HG03159 (cell line): ENCODE results near the gene SETD5.
A peak's percentile ranks its signal among the peaks of the same experiment; 100 is the strongest.

ENCODE experiments used
- ATAC-seq: cut with Tn5 transposase; IDR thresholded peaks from one replicate; pipeline ENCODE4 v1.9.1; 2021; ENCODE audit warnings: mild to moderate bottlenecking, moderate library complexity; ENCODE audit not compliant: unreplicated experiment

Gene SETD5

DNA sequence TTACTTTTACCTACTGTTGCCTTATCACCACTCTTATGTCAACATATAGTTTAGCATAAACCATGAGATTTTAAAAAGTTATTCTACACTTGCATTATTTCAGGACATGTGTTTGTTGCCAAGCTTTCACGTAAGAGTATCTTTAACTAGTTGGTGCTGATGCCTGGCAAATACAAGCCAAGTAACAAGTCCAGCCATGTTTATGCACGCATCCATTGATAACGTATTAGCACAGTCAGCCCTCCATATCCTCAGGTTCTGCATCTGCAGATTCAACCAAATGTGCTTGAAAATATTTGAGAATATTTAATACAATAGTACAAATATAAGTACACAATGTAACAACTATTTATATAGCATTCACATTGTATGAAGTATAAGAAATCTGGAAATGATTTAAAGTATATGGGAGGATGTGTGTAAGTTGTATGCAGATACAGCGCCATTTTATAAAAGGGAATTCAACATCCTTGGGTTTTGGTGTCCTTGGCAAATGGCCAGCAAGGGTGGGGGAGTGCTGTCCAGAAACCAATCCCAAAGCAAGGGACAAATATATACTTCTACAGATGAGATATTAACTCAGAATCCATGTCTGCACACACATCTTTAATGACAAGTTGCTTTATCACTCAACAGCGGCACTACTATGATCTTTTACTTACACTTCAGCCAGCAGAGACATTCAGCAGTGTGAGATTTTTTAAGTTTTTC lies 8.7 kb upstream of the SETD5 start:
- no peak for ATAC-seq

DNA sequence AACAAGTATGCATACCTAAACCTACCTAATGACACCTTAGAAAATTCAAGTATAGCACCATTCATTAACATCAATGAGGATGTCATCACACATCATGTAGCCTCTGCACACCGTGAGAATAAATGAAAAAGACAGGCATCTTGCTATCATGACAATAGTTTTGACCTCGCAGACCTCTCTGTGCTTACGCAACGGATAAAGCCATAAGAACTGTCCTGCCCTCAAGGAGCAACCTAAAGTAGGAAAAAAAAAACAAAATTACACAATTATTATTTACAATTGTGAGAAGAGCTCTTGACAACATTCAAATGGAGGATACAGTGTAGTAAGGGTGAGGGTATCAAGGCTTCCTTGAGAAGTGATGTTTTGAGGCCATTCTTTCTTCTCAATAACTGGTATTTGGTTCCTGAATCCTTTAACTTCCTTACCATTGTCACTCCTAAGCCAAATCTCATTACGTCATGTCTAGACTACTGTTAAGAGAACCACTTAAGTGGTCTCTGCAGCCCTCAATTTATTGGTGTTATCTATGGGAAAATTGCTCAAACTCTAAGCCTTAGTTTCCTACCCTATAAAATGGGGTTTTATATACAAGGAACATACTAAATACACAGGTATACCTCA lies 7.0 kb upstream of the SETD5 start:
- no peak for ATAC-seq

DNA sequence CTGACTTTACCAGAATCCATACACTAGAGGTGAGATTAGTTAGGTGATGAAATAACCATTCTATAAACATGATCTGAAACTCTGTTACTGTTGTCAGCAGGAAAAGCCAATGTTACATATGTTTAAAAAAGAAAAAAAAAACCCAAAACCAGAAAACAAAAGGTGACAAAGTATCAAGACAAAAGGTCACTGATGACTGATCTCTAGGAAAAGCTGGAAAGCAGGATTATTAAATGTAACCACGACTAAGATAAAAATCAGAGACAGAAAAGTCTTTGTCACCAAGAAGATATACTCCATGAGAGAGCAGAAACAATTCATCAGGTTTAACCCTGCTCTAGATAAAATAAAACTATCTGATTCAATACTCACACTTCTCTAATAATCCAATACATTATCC lies 5.4 kb upstream of the SETD5 start:
- no peak for ATAC-seq

DNA sequence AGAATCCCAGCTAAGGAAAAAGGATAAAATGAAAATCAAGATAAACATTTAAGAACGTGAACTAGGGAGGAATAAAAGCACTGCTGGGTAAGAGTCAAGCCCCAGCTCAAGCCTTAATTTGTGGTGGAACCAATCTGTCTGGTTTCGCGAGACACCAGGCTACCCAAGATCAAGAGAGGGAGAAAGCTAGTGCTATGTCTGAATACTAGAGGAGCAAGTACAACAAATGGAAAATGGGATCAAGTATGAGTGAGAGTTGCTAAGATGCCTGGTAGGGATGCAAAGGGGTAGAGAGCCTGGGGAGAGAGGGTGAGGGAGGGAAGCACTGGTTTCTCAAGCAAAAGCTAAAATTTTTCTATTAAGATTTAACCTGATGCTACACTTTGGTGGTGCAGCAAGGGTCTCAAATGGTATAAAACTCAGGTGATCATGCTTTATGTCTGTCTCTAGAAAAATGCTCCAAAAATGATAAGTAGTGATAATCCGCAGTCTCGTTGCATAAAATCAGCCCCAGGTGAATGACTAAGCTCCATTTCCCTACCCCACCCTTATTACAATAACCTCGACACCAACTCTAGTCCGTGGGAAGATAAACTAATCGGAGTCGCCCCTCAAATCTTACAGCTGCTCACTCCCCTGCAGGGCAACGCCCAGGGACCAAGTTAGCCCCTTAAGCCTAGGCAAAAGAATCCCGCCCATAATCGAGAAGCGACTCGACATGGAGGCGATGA lies 1.7 kb upstream of the SETD5 start:
- no peak for ATAC-seq

DNA sequence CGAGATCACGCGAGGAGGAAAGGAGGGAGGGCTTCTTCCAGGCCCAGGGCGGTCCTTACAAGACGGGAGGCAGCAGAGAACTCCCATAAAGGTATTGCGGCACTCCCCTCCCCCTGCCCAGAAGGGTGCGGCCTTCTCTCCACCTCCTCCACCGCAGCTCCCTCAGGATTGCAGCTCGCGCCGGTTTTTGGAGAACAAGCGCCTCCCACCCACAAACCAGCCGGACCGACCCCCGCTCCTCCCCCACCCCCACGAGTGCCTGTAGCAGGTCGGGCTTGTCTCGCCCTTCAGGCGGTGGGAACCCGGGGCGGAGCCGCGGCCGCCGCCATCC lies 1.1 kb upstream of the SETD5 start:
- peak; percentile 26 for ATAC-seq

DNA sequence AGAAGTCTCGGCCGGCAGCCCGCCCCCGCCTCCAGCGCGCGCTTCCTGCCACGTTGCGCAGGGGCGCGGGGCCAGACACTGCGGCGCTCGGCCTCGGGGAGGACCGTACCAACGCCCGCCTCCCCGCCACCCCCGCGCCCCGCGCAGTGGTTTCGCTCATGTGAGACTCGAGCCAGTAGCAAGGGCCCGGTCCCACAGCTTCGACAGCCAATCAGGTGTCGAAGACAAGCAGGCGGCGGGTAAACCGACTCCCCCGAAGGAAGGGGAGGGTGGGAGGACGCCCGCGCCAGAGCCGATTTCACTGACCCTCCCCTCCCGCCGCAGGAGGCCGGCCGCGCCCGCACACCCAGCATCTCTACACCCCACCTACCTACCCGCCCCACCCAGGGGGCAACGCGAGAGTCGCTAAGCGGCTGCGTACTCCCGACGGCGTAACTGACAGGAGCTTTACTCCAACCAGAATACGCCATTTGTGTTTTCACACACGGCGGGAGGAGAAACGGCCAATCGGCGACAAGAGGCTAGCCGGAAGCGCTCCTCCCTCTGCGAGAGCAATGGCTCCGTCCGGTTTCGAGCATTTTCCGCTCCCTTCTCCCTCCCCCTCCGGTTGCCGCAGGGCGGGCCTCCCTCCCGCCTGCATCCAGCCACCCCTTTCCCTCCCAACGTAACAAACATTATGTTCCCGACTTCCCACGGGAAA lies 633 bp upstream of the SETD5 start:
- peak; percentile 70 for ATAC-seq

DNA sequence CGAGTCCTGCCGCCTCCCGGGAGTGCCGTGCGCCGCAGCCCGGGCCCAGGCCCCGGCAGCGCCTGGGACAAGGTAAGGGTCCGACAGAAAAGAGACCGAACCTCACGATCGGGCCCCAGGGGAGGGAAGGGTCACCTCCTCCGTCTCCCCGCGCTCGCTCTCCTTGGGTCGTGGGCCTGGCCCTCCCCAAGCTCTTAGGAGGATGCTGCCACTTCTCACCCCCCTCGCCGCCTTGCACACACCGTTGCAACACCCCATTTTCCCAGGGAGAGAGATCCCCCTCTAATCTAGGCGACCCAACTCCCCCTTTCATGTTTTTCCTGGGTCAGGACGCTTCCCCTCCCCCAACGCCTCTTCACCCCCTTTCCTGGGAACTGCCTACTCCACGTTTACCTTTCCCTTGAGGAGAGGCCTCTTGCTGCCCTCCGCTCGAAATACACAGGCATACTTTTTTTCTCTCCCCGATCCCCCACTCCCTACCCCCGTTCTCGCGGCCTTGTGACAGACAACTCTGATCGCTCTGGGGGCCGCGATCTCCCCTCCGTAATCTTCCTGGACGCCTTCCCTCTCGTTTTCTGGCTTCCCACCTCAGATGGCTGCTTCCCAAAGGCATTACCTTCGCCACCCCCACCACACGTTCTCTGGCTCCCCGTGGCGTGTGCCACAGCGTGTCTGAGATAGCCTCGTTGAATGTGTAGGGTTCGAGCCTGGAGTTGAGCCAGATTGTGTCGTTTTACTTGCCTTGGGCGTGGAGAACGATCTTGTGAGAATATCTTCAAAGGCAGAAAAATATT lies 688 bp downstream of the SETD5 start:
- ATAC-seq, result no peak

DNA sequence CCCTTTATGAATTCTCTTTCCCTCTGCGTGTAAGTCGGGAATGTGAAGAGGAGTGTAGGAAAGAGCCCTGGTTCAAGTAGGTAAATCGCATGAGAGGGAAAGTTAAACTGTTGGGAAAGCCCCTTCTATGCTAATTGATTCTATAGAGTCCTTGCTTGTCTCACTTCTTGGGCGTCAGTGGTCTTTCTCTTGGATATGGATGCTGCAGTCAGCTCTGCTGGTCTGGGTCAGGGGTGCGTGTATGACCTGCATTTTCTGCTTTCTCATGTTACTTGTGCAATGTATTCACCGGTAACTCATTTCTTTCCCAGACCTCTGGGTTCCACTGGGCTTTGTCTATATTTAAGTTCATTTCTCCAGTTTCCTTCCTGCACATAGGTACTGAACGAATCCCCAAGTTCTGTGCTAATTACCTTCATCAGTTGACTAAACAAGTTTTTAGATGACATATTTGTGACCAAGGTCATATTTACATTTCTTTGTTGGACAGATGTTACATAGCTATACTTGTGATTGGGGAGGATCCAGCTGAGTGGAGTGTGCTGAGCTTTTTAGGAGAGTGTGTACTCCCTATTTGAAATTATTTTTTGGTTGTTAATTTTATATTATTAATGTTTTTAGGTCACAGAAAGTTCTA lies 1.4 kb downstream of the SETD5 start:
- ATAC-seq, result no peak

DNA sequence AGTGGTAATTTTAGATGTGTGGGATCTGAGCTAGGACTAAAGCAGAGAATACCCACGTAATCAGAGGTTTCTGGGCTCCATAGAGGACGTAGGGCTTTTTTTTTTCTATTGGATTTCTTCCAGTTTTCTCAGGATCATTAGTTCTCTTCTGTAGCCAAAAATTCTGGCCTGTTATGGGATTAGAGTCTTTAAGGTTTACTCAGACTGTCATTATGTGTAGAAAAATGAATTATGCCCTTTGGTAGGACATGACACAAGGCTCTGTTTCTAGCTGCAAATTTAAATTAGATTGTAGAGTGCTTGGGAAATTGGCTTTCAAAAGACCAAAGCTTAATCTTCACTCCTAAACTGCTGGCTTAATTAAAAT lies 1.9 kb downstream of the SETD5 start:
- ATAC-seq, result no peak

DNA sequence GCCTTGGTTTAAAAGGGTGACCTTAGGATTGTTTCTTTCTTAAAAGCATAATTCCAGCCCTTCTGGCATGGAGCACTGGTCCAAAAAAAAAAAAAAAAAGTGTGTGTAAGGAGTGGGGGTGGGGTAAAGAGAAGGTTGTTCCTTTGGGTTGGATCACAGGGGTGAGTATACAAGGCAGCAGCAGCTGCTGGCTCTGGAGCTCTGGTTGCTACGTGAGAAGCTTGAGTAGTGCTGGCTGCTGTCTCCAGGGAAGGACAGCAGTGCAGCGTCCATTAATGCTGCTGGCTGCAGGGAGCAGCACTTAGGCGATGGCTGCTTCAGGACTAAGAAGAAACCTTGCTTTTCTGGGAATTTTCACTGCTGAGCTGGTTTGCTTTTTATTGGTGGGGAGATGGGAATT lies 2.3 kb downstream of the SETD5 start:
- no peak for ATAC-seq

DNA sequence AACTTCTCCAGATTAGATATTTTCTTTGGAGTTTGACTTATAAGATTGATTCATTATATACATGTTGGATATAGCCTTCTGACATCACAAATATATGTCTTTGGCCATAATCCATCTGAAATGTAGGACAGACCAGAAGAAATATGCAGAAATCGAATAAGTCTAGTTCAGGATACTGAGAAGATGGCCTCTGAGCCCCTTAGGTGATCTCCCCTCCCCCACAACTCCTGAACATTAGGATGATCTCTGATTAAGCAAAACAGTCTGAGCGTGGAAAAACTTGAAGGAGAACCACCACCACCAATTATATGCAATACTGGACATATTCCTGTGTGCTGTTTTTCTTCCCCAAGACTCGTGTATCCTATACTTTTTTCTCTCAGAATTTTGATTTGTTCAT lies 3.2 kb downstream of the SETD5 start:
- ATAC-seq, result no peak

DNA sequence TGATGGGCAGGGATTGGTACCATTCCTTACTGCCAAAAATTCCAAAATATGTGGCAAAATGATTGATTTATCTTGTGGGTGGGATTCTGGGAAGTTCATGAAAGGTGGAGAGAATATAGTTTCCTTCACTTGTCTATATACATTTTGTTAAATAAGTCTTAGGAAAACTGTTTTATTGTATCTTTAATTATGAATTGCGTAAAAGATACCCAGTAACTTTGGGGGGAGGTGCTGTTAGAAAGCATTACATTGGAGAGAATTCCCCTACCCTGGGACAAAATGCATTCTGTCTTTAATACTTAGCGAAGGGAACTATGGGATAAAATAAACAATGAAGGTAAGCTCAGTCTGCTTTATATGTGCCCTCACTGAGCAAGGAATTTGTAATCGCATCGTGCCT lies 4.6 kb downstream of the SETD5 start:
- no peak for ATAC-seq

DNA sequence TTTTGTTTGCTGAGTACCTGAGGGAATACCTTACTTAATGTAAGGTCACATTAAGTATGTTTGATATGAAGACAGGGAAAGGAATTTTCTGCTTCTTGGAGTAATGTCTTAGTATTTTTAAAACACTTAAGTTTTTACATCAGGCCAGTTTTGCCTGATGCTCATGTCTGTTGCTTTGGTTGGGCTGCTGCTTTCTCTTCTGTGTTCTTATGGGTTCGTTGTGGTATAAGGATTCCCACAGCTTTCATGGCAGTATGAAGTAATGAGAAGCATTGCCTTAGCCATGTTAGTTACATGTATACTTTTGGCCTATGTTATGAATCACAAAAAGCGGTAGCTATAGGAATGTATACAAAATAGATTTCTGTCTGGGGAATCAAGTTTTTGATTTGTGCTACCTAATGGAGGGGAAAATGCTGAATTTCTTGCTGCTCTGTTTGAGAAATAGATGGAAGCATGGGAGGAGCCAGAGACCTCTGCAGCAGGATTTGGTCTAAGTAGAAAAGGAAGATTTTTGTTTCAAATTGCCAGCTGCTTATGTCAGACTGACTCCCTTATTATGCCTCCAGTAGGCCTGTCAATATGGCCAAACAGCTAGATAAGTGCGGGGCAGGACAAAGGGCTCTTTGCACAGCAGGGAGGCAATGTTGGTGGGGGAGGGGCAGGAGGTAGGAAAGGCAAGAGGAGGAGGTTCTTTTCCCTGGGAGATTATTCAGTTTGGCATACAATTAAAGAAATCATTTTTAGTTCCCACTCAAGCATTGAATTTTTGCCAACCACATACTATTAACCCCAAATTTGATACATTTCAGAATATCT lies 5.2 kb downstream of the SETD5 start:
- ATAC-seq, result no peak

DNA sequence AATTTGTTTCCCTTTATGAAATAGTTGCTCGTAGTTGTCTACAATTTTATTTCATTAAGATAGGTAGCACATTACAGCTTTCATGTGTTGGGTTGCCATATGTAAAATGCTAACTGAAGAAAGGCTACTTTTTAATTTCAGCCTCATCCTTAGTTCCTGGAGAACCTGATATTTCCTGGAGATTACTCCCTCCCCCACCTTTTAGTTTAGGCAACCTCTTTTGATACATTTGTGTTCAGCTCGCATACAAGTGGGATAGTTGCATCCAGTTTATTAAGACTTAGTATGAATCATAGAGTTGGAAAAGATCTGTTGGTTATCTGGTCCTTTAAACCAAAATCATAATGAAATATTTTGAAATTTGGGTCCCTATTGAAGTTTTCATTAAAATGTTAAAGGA lies 6.0 kb downstream of the SETD5 start:
- no peak for ATAC-seq

DNA sequence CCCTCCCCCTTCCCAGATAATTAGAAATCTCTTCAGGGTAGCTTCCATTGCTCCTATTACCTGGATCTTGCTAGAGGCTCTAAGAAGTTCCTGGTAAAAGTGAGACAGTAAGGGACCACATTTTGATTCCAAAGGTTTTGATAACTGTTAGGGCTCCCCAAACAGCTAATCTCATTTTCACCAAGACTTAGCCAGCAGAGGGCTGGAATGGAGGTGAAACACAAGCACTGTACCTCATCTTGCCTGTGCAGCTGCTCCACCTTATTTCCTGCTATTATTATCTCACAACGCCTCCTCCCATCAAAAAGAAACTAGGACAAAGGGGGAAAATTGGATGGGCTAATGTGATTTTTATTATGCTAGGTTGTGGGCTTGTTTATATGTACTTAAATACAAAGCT lies 7.3 kb downstream of the SETD5 start:
- no peak for ATAC-seq

DNA sequence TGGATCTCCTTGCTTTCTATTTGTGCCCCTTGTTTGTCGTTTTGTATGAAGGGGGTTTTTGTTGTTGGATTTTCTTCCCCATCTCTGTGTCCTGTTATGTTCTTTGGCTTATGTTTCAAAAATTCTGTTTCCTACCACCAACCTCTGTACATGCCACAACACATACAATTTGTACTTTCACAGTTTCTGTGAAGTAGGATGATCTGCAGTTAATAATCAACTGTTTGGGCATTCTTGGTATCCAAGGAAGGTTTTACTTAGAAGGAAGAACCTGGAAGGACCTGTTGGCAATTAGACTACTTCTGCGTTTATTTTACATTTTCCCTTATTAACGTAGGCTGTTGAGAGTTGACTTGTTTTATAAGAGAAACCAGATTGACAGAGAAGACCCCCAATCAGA lies 8.3 kb downstream of the SETD5 start:
- ATAC-seq, result no peak

DNA sequence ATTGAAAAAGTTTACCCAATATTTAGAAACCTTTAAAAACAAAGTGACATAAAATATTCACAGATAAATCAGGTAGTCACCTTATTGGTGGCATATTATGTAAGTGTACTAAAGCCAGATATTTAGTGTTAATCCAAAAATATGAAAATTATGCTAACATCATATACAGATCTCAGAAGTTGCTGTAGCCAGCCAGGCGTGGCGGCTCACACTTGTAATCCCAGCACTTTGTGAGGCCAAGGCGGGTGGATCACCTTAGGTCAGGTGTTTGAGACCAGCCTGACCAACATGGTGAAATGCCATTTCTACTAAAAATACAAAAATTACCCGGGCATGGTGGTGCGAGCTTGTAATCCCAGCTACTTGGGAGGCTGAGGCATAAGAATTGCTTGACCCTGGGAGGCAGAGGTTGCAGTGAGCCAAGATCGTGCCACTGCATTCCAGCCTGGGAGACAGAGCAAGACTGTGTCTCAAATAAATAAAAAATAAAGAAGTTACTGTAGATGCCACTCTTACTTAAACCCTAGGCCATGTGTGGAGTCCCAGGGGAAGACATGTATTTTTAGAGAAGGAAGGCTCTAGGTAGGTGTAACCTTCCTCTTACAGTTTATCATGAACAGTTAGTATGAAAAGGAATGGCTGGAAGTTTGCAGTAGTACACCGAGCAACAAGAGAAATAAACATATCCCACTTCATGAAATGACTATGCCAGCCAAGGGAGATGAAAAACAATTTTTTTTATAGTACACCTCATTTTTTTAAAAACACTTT lies 9.6 kb downstream of the SETD5 start:
- no peak for ATAC-seq

DNA sequence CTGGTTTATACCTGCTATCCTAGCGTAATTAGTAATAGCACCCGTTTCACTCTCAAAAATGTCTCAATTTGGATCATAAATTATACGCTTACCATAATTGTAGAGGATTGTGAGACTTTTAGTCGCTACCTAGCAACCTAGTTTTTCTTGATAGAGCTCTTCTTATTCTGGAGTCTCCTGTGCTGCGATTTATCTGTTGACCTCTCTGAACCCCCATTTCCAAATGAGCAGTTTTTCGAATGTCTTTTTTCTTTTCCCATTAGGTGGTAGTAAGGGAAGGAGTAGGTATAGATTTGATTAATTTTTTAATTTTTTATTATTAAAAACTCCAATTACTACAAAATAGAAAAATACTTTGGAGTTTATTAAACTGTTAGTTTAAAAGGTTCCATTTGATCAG lies 10.6 kb downstream of the SETD5 start:
- no peak for ATAC-seq

DNA sequence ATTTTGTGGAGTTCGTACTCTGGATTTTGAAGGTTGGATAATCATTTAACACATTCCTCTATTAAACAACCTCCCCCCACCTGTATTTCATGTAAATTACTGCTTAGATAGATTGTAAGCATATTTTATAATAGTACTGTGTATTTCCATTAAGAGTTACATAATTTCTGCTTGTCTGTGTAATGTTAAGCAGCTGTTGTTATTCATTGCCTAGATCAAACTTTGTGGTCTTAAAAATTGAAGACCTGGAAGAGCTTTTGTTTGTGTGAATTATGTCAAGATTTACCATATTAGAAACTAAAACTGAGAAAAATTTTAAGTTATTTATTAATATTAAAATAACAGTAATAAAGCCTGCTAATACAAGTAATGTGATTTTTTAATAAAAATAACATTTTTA lies 11.1 kb downstream of the SETD5 start:
- ATAC-seq, result no peak
